ENCODE data around the gene NNAT.
"Not testable (repeated sequence)": the region's sequence is repeated elsewhere in the genome, so short reads cannot be mapped to it uniquely, and the experiment has no call there.

Gene NNAT

GRCh38 chr20:37538003-37538402, 17.0 kb downstream of the NNAT start:
- no peaks in the 10 kb centered on the region for H3K36me3 Mint-ChIP-seq (ENCODE audit: low read depth)
- no peak overlapping the region for H3K27ac Mint-ChIP-seq
- H3K4me3 Mint-ChIP-seq, result no peak overlapping the region
- H3K27me3 Mint-ChIP-seq, result peaks cover 8% of the 10 kb centered on the region
- H3K9me3 Mint-ChIP-seq, result no peaks in the 10 kb centered on the region
- H3K4me1 Mint-ChIP-seq (ENCODE audit: low read depth), result peaks cover 4% of the 10 kb centered on the region

GRCh38 chr20:37539424-37539823, 18.4 kb downstream of the NNAT start:
- Mint-ChIP-seq H3K4me1 (ENCODE audit: low read depth) (peaks cover 4% of the 10 kb centered on the region), H3K27me3 (peaks cover 8% of the 10 kb centered on the region), H3K9me3 (no peaks in the 10 kb centered on the region), H3K36me3 (ENCODE audit: low read depth) (no peaks in the 10 kb centered on the region), H3K4me3 (no peak overlapping the region), H3K27ac (no peak overlapping the region)

GRCh38 chr20:37540001-37540400, 19.0 kb downstream of the NNAT start:
- Mint-ChIP-seq H3K4me3 (no peak overlapping the region), H3K27me3 (peaks cover 8% of the 10 kb centered on the region), H3K27ac (no peak overlapping the region), H3K36me3 (ENCODE audit: low read depth) (no peaks in the 10 kb centered on the region), H3K4me1 (ENCODE audit: low read depth) (no peaks in the 10 kb centered on the region), H3K9me3 (no peaks in the 10 kb centered on the region)

- not testable (repeated sequence) for H3K27me3 Mint-ChIP-seq; H3K4me3 Mint-ChIP-seq; H3K36me3 Mint-ChIP-seq (ENCODE audit: low read depth); H3K4me1 Mint-ChIP-seq (ENCODE audit: low read depth); H3K9me3 Mint-ChIP-seq; H3K27ac Mint-ChIP-seq
Measured at GRCh38 chr20:37540838-37541237, 19.8 kb downstream of the NNAT start.

- Mint-ChIP-seq H3K9me3 (no peaks in the 10 kb centered on the region), H3K4me1 (ENCODE audit: low read depth) (no peaks in the 10 kb centered on the region), H3K4me3 (no peak overlapping the region), H3K27ac (no peak overlapping the region), H3K36me3 (ENCODE audit: low read depth) (no peaks in the 10 kb centered on the region), H3K27me3 (peaks cover 8% of the 10 kb centered on the region)
Measured at GRCh38 chr20:37541326-37541725, 20.3 kb downstream of the NNAT start.

- Mint-ChIP-seq H3K4me1 (ENCODE audit: low read depth) (no peaks in the 10 kb centered on the region), H3K27ac (no peak overlapping the region), H3K9me3 (no peaks in the 10 kb centered on the region), H3K4me3 (no peak overlapping the region), H3K27me3 (peaks cover 4% of the 10 kb centered on the region), H3K36me3 (ENCODE audit: low read depth) (no peaks in the 10 kb centered on the region)
Measured at GRCh38 chr20:37542281-37542680, 21.2 kb downstream of the NNAT start.

- H3K9me3 Mint-ChIP-seq, result no peaks in the 10 kb centered on the region
- H3K27me3 Mint-ChIP-seq, result peaks cover 4% of the 10 kb centered on the region
- no peaks in the 10 kb centered on the region for H3K36me3 Mint-ChIP-seq (ENCODE audit: low read depth)
- H3K4me3 Mint-ChIP-seq, result no peak overlapping the region
- H3K4me1 Mint-ChIP-seq (ENCODE audit: low read depth), result no peaks in the 10 kb centered on the region
- no peak overlapping the region for H3K27ac Mint-ChIP-seq
Measured at GRCh38 chr20:37543828-37544227, 22.8 kb downstream of the NNAT start.

- no peaks in the 10 kb centered on the region for H3K4me1 Mint-ChIP-seq (ENCODE audit: low read depth)
- no peak overlapping the region for H3K4me3 Mint-ChIP-seq
- no peaks in the 10 kb centered on the region for H3K9me3 Mint-ChIP-seq
Measured at GRCh38 chr20:37544386-37544785, 23.3 kb downstream of the NNAT start.

GRCh38 chr20:37545516-37545915, 24.5 kb downstream of the NNAT start:
- Mint-ChIP-seq H3K36me3 (ENCODE audit: low read depth) (no peaks in the 10 kb centered on the region), H3K9me3 (no peaks in the 10 kb centered on the region), H3K27me3 (no peaks in the 10 kb centered on the region), H3K27ac (no peak overlapping the region), H3K4me1 (ENCODE audit: low read depth) (no peaks in the 10 kb centered on the region), H3K4me3 (no peak overlapping the region)

More at GRCh38 chr20:37544386-37544785, 23.3 kb downstream of the NNAT start:
- H3K27me3 Mint-ChIP-seq, result no peaks in the 10 kb centered on the region
- no peak overlapping the region for H3K27ac Mint-ChIP-seq
- H3K36me3 Mint-ChIP-seq (ENCODE audit: low read depth), result no peaks in the 10 kb centered on the region

GRCh38 chr20:37547912-37548311, 26.9 kb downstream of the NNAT start:
- H3K4me1 Mint-ChIP-seq (ENCODE audit: low read depth), result peaks cover 5% of the 10 kb centered on the region
- no peaks in the 10 kb centered on the region for H3K36me3 Mint-ChIP-seq (ENCODE audit: low read depth)
- no peak overlapping the region for H3K27ac Mint-ChIP-seq
- no peaks in the 10 kb centered on the region for H3K9me3 Mint-ChIP-seq
- peaks cover 14% of the 10 kb centered on the region for H3K27me3 Mint-ChIP-seq
- no peak overlapping the region for H3K4me3 Mint-ChIP-seq

GRCh38 chr20:37550101-37550920, 29.3 kb downstream of the NNAT start:
- peaks cover 15% of the 10 kb centered on the region for H3K27me3 Mint-ChIP-seq
- H3K27ac Mint-ChIP-seq; H3K4me1 Mint-ChIP-seq (ENCODE audit: low read depth); H3K9me3 Mint-ChIP-seq; H3K36me3 Mint-ChIP-seq (ENCODE audit: low read depth); H3K4me3 Mint-ChIP-seq: not testable (repeated sequence)

GRCh38 chr20:37551660-37552059, 30.6 kb downstream of the NNAT start:
- H3K4me3 Mint-ChIP-seq; H3K36me3 Mint-ChIP-seq (ENCODE audit: low read depth); H3K27ac Mint-ChIP-seq; H3K9me3 Mint-ChIP-seq; H3K4me1 Mint-ChIP-seq (ENCODE audit: low read depth): not testable (repeated sequence)
- H3K27me3 Mint-ChIP-seq, result peaks cover 18% of the 10 kb centered on the region

- Mint-ChIP-seq H3K4me3 (no peak overlapping the region), H3K27ac (no peak overlapping the region), H3K27me3 (peaks cover 25% of the 10 kb centered on the region), H3K9me3 (no peaks in the 10 kb centered on the region), H3K4me1 (ENCODE audit: low read depth) (peaks cover 5% of the 10 kb centered on the region), H3K36me3 (ENCODE audit: low read depth) (no peaks in the 10 kb centered on the region)
Measured at GRCh38 chr20:37552415-37552814, 31.4 kb downstream of the NNAT start.

GRCh38 chr20:37554721-37555298, 33.8 kb downstream of the NNAT start:
- peaks cover 27% of the 10 kb centered on the region for H3K27me3 Mint-ChIP-seq
- H3K9me3 Mint-ChIP-seq; H3K4me1 Mint-ChIP-seq (ENCODE audit: low read depth); H3K36me3 Mint-ChIP-seq (ENCODE audit: low read depth); H3K4me3 Mint-ChIP-seq; H3K27ac Mint-ChIP-seq: not testable (repeated sequence)

GRCh38 chr20:37556538-37556937, 35.5 kb downstream of the NNAT start:
- Mint-ChIP-seq H3K27ac (no peak overlapping the region), H3K9me3 (no peaks in the 10 kb centered on the region), H3K4me1 (ENCODE audit: low read depth) (peaks cover 5% of the 10 kb centered on the region), H3K27me3 (peaks cover 25% of the 10 kb centered on the region), H3K4me3 (no peak overlapping the region), H3K36me3 (ENCODE audit: low read depth) (no peaks in the 10 kb centered on the region)

GRCh38 chr20:37558306-37558705, 37.3 kb downstream of the NNAT start:
- Mint-ChIP-seq H3K9me3 (no peaks in the 10 kb centered on the region), H3K27me3 (peaks cover 21% of the 10 kb centered on the region), H3K27ac (no peak overlapping the region), H3K4me1 (ENCODE audit: low read depth) (no peaks in the 10 kb centered on the region), H3K36me3 (ENCODE audit: low read depth) (no peaks in the 10 kb centered on the region), H3K4me3 (no peak overlapping the region)
